Spleen (tissue), 7 donors: ENCODE data around the gene CISH.

Experiments
- CTCF ChIP-seq, 11 experiments: fragments of 200-600 bp in 7 of 11; fragments of 450-650 bp in 4 of 11; sonication (generic) in 4 of 11; IDR thresholded peaks in 8 of 11; conservative IDR thresholded peaks in 3 of 11; 1 replicate in 7 of 11; 2 replicates in 4 of 11; pipeline versions ENCODE4 v1.4.0 to v1.8.0; 2016 to 2021; ENCODE audit warnings: antibody characterized with exemption in 11 of 11, inconsistent platforms in 4 of 11, mild to moderate bottlenecking in 1 of 11
- POLR2A ChIP-seq, 3 donors: fragments of 450-650 bp; IDR thresholded peaks; one replicate each; pipeline ENCODE4 v1.5.1; 2017; ENCODE audit warnings: antibody characterized with exemption in 3 of 3, mild to moderate bottlenecking in 1 of 3
- POLR2AphosphoS5 ChIP-seq, 3 donors: sonication (generic); formaldehyde crosslinking; IDR thresholded peaks; one replicate each; pipeline ENCODE4 v1.5.1; 2017; ENCODE audit warnings: antibody characterized with exemption in 3 of 3
- donor health status: DM: no; HTN: no; CAD: no; lungs with moderate emphysema.
- donor health status: DM: no; HTN: no; CAD: no.
- donor health status: DM: no; HTN: no; CAD: no.

DNA sequence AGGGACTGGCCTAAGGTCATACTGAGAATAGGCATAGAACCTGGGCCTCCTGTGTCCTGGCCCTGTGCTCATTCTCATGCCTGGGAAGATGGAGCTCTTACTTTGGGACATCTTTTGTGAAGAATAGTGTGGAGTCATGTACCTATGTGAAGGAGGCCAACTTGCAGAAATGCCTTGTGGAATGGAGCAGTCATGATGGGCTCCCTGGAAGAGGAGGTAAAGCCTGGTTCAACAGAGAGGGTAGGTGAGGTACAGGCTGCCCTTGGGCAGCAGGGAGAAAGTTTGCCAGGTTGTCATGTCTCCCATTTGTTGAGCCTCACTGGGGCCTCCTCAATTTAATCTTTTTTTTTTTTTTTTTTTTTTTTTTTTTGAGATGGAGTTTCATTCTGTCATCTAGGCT lies 23.5 kb upstream of the CISH start:
- TF ChIP-seq CTCF (IDR thresholded peaks at IDR 0.05 in 8 of 11, conservative IDR thresholded peaks at IDR 0.05 in 3 of 11) (no peak), POLR2AphosphoS5 (IDR thresholded peaks at IDR 0.05) (no peak), POLR2A (IDR thresholded peaks at IDR 0.05) (no peak)
